IMR-90 (cell line): ENCODE measurements around the gene NR2F1. TPM values are rescaled to one million over a fixed set of nuclear protein-coding genes. Genes with fewer than 3 reads are reported as not detected.

Experiments
- CHD1 ChIP-seq: IDR thresholded peaks from 2 replicates; pipeline ENCODE4 v1.6.1; 2012; ENCODE audit warnings: low read depth, low read length, improper control_type of control experiment
- FOS ChIP-seq: fragments of 150-350 bp; IDR thresholded peaks from 2 replicates; pipeline ENCODE4 v1.6.1; 2016; ENCODE audit warnings: low read depth, low read length
- MAZ ChIP-seq: IDR thresholded peaks from 2 replicates; pipeline ENCODE4 v1.6.1; 2012; ENCODE audit warnings: low read depth, mild to moderate bottlenecking, low read length, improper control_type of control experiment, moderate library complexity, borderline replicate concordance
- POLR2A ChIP-seq: IDR thresholded peaks from 2 replicates; pipeline ENCODE4 v1.6.1; 2012; ENCODE audit warnings: mild to moderate bottlenecking, low read depth, low read length
- SMC3 ChIP-seq: fragments of 150-350 bp; IDR thresholded peaks from 2 replicates; pipeline ENCODE4 v1.6.1; 2016; ENCODE audit warnings: low read depth, mild to moderate bottlenecking, antibody characterized with exemption, low read length, moderate library complexity
- polyA plus RNA-seq, 3 experiments: library from polyadenylated mRNA; depleted of rRNA; stranded (reverse); fragments of >200 nt; gene quantifications; 2 replicates each; pipeline ENCODE4 v1.2.3, GENCODE V29; 2012; ENCODE audit warnings: low replicate concordance in 1 of 3
- total RNA-seq: library from RNA; depleted of rRNA; stranded (reverse); fragments of >200 nt; gene quantifications from 2 replicates; pipeline ENCODE4 v1.2.3, GENCODE V29; 2012

The NR2F1 gene
- total and polyA plus RNA-seq, 2 of the 4 experiments (the other 2 are of a cell fraction): 19.0 to 160 TPM

DNA sequence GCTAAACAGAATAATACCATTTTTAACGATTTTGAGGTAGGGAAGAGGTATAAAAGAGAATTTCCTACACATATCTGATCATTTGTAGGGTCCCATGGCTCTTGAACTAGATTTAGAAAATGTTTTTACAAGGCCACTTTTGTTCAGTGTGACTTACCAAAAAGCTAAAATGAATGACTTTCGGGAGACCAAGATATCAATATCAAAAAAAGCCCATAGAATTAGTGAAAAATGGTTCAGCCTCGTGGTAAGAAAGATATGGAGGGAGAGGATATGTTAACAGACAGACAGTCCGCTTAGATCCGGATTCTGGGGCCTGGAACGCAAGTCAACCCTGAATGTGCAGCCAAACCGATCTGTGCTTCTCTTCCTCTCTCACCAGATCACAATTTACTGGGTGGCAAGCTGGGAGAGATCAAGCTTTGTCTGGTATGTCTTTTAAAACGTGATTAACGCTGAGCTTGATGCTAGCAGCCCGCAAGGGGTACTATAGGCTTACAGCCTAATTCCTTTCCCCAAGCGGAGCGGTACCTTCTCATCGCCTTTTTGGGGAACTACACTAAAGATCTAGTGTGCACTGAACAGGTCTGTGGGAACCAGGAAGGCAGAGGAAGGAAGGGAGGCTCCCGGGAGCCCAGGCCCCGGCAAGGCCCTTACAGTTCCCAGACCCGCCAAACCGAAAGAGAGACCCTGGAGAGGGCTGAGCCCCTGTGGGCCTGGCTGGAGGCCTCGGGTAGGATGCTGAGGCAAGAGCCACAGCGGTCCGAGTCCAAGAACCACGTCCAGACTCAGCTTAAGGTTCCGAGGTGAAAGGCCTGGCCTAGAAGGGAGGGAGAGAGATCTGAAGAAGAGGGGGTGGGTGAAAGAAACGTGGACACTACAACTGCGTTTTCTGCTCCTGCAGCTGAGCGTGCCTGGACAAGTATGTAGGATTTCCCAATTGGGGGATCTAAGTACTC is 4.9 kb upstream of the NR2F1 start (continued):
- no peak for TF ChIP-seq SMC3
- TF ChIP-seq POLR2A: no peak
- TF ChIP-seq CHD1: 0 out of 2 replicates have a peak, but pooled peaks have one; percentile 18
- TF ChIP-seq FOS: no peak
- TF ChIP-seq MAZ: no peak
